Endodermal cell (in vitro differentiated cells): ENCODE data around the gene BICD1. TPM values are rescaled to one million over a fixed set of nuclear protein-coding genes. Genes with fewer than 3 reads are reported as not detected.

ENCODE experiments used
- DNase-seq: peaks from one replicate; pipeline ENCODE4 v3.0.0-alpha.2; 2017
- H3K27ac ChIP-seq: 2 replicates; pipeline ENCODE4 v1.5.1; 2013; ENCODE audit warnings: mild to moderate bottlenecking, low read depth, low read length, moderate library complexity
- H3K27me3 ChIP-seq: 2 replicates; pipeline ENCODE4 v1.6.1; 2013; ENCODE audit warnings: mild to moderate bottlenecking, low read length, moderate library complexity; ENCODE audit not compliant: insufficient read depth, control insufficient read depth, poor library complexity, severe bottlenecking
- H3K36me3 ChIP-seq: 2 replicates; pipeline ENCODE4 v1.7.0; 2013; ENCODE audit warnings: mild to moderate bottlenecking, low read length, moderate library complexity; ENCODE audit not compliant: control insufficient read depth, insufficient read depth
- H3K4me1 ChIP-seq: one replicate; pipeline ENCODE4 v1.7.0; 2013; ENCODE audit warnings: low read length; ENCODE audit not compliant: control insufficient read depth, insufficient read depth
- H3K4me3 ChIP-seq: 2 replicates; pipeline ENCODE4 v1.5.1; 2013; ENCODE audit warnings: mild to moderate bottlenecking, low read length, moderate library complexity
- H3K9ac ChIP-seq: 2 replicates; pipeline ENCODE4 v1.6.1; 2013; ENCODE audit warnings: mild to moderate bottlenecking, low read length, moderate library complexity; ENCODE audit not compliant: poor library complexity, severe bottlenecking; ENCODE audit errors: extremely low read depth
- H3K9me3 ChIP-seq: 2 replicates; pipeline ENCODE4 v1.6.1; 2013; ENCODE audit warnings: mild to moderate bottlenecking, low read length, moderate library complexity; ENCODE audit not compliant: control insufficient read depth
- H3K27ac Mint-ChIP-seq: 2 replicates; pipeline ENCODE4 v1.8.0; 2020; ENCODE audit warnings: mixed read lengths
- H3K27me3 Mint-ChIP-seq: 2 replicates; pipeline ENCODE4 v1.8.0; 2021; ENCODE audit warnings: mild to moderate bottlenecking, mixed read lengths; ENCODE audit not compliant: insufficient read depth
- H3K36me3 Mint-ChIP-seq: 2 replicates; pipeline ENCODE4 v1.8.0; 2020; ENCODE audit warnings: low read depth, mixed read lengths
- H3K4me1 Mint-ChIP-seq: 2 replicates; pipeline ENCODE4 v1.8.0; 2020; ENCODE audit warnings: mixed read lengths
- H3K4me3 Mint-ChIP-seq: 2 replicates; pipeline ENCODE4 v1.8.0; 2020; ENCODE audit warnings: mild to moderate bottlenecking, moderate library complexity, mixed read lengths
- H3K9me3 Mint-ChIP-seq: 2 replicates; pipeline ENCODE4 v1.8.0; 2020; ENCODE audit warnings: mild to moderate bottlenecking, mixed read lengths
- WGBS, 2 experiments: methylation state at CpG; one replicate each; pipeline versions ENCODE4 v1.1.5 to v1.1.7; 2013; ENCODE audit warnings: missing lambda C conversion rate in 2 of 2, mixed read lengths in 1 of 2; ENCODE audit not compliant: insufficient coverage in 1 of 2, insufficient read length in 1 of 2; 5-methylcytosine and 5-hydroxymethylcytosine counted together
- total RNA-seq, 2 donors: library from RNA; stranded (reverse); fragmentation: NEBNext Ultra II Directional in 1 of 2; extraction: Animal tissue kit (Norgen Biotek cat#: 25700) in 1 of 2; gene quantifications; 2 replicates in 1 of 2; 3 replicates in 1 of 2; pipeline ENCODE4 v1.2.1, GENCODE V29; 2021
- TF ChIP-seq, protein P1 (sequence below): fragments of 200-600 bp; sonication (generic); conservative IDR thresholded peaks from 2 replicates; pipeline ENCODE4 v1.5.0; 2021; ENCODE audit warnings: antibody characterized with exemption, mild to moderate bottlenecking

Gene BICD1
- total RNA-seq, 2 donors from 2014 or later, result 56.0 to 101 TPM

DNA sequence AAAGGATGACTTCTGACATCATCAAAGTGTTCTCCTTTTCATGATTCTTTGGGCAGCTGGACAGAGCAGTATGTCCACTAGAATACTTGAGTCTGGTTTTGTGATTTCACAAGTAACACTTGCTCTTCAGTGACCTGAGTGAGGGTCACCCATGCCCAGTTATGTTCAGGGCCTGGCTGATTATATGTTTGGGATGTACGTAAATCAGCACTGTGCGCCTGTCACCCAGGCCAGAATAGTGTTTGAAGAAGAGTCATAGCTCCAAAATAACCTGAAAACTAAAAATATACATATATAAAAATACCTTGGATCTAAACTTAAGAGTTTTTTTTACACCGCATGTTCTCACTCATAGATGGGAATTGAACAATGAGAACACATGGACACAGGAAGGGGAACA is 3.8 kb downstream of the BICD1 start:
- Histone ChIP-seq H3K9me3 (no peaks in the 10 kb centered on the region), H3K36me3 (peaks cover 8% of the 10 kb centered on the region), H3K9ac (no peak overlapping the region), H3K27ac (no peak overlapping the region), H3K4me3 (peak overlapping the region; percentile 36), H3K27me3 (no peaks in the 10 kb centered on the region), H3K4me1 (peaks cover 5% of the 10 kb centered on the region)
- 100% methylated on average over 3 of the region's 3 CpGs; no CpG with 5 or more reads in 1 of the 2 experiments for WGBS, 2 experiments
- Mint-ChIP-seq H3K27me3 (no peaks in the 10 kb centered on the region), H3K36me3 (peaks cover 18% of the 10 kb centered on the region), H3K4me3 (no peak overlapping the region), H3K4me1 (peaks cover 31% of the 10 kb centered on the region), H3K9me3 (no peaks in the 10 kb centered on the region), H3K27ac (no peak overlapping the region)
- TF ChIP-seq, protein P1, sequence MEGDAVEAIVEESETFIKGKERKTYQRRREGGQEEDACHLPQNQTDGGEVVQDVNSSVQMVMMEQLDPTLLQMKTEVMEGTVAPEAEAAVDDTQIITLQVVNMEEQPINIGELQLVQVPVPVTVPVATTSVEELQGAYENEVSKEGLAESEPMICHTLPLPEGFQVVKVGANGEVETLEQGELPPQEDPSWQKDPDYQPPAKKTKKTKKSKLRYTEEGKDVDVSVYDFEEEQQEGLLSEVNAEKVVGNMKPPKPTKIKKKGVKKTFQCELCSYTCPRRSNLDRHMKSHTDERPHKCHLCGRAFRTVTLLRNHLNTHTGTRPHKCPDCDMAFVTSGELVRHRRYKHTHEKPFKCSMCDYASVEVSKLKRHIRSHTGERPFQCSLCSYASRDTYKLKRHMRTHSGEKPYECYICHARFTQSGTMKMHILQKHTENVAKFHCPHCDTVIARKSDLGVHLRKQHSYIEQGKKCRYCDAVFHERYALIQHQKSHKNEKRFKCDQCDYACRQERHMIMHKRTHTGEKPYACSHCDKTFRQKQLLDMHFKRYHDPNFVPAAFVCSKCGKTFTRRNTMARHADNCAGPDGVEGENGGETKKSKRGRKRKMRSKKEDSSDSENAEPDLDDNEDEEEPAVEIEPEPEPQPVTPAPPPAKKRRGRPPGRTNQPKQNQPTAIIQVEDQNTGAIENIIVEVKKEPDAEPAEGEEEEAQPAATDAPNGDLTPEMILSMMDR, result no peak
- no peak for DNase-seq

- peaks cover 5% of the 10 kb centered on the region for H3K4me1 ChIP-seq
- no peak overlapping the region for H3K27ac ChIP-seq
- Mint-ChIP-seq H3K36me3 (peaks cover 18% of the 10 kb centered on the region), H3K4me3 (no peak overlapping the region), H3K27me3 (no peaks in the 10 kb centered on the region), H3K9me3 (no peaks in the 10 kb centered on the region), H3K27ac (no peak overlapping the region), H3K4me1 (peaks cover 26% of the 10 kb centered on the region)
- no peaks in the 10 kb centered on the region for H3K9me3 ChIP-seq
- no peaks in the 10 kb centered on the region for H3K27me3 ChIP-seq
- TF ChIP-seq, protein P1, result no peak
- H3K4me3 ChIP-seq, result no peak overlapping the region
- H3K9ac ChIP-seq, result no peak overlapping the region
- H3K36me3 ChIP-seq, result peaks cover 8% of the 10 kb centered on the region
- DNase-seq, result no peak
- 94 to 100% methylated on average over 1 of the region's 2 CpGs for WGBS, 2 experiments
These were observed 4.3 kb downstream of the BICD1 start for GRCh38 chr12:32110942-32111341.

GRCh38 chr12:32115404-32116104 is 8.9 kb downstream of the BICD1 start:
- Mint-ChIP-seq H3K27me3 (no peaks in the 10 kb centered on the region), H3K27ac (peak overlapping the region; percentile 8), H3K4me1 (peaks cover 27% of the 10 kb centered on the region), H3K36me3 (peaks cover 23% of the 10 kb centered on the region), H3K4me3 (no peak overlapping the region), H3K9me3 (no peaks in the 10 kb centered on the region)
- Histone ChIP-seq H3K9ac (no peak overlapping the region), H3K27ac (no peak overlapping the region), H3K4me3 (no peak overlapping the region), H3K4me1 (peaks cover 7% of the 10 kb centered on the region), H3K9me3 (no peaks in the 10 kb centered on the region), H3K27me3 (no peaks in the 10 kb centered on the region), H3K36me3 (no peaks in the 10 kb centered on the region)
- peak; percentile 51 for DNase-seq
- WGBS, 2 experiments, result 85 to 86% methylated on average over 5 to 6 of the region's 6 CpGs
- TF ChIP-seq, protein P1, result no peak
